PC-3 (cell line): Measurements from ENCODE around the gene ELAPOR1.

ENCODE experiments used
- CTCF ChIP-seq: fragments of 300-600 bp; sonication (generic); conservative IDR thresholded peaks from 2 replicates; pipeline ENCODE4 v1.5.1; 2017; ENCODE audit warnings: antibody characterized with exemption, low read depth, mild to moderate bottlenecking, low read length
- EZH2 ChIP-seq: fragments of 300-600 bp; sonication (generic); IDR thresholded peaks from one replicate; pipeline ENCODE4 v1.6.1; 2017; ENCODE audit warnings: antibody characterized with exemption, mild to moderate bottlenecking, low read length; ENCODE audit not compliant: unreplicated experiment
- EZH2phosphoT487 ChIP-seq: fragments of 300-600 bp; sonication (generic); IDR thresholded peaks from 2 replicates; pipeline ENCODE4 v1.6.1; 2018; ENCODE audit warnings: mild to moderate bottlenecking, antibody characterized with exemption, low read length, borderline replicate concordance

- TF ChIP-seq CTCF = no peak
- TF ChIP-seq EZH2 = no peak
- no peak for TF ChIP-seq EZH2phosphoT487
Observed at GRCh38 chr1:109104364-109105151, 9.4 kb upstream of the ELAPOR1 start.
